Fibroblast of mammary gland (primary cell): ENCODE results near the gene ABCF2.

ENCODE experiments used
- DNase-seq: peaks from one replicate; pipeline ENCODE4 v3.0.0-alpha.2; 2010; ENCODE audit warnings: low read depth
- H3K4me3 ChIP-seq: 2 replicates; pipeline ENCODE4 v1.5.1; 2011; ENCODE audit warnings: low read depth, mild to moderate bottlenecking, low read length, moderate library complexity; ENCODE audit not compliant: control insufficient read depth
- CTCF ChIP-seq: conservative IDR thresholded peaks from 2 replicates; pipeline ENCODE4 v1.5.1; 2011; ENCODE audit warnings: low read depth, low read length, inconsistent platforms; ENCODE audit not compliant: control insufficient read depth, insufficient read depth

The ABCF2 gene

DNA sequence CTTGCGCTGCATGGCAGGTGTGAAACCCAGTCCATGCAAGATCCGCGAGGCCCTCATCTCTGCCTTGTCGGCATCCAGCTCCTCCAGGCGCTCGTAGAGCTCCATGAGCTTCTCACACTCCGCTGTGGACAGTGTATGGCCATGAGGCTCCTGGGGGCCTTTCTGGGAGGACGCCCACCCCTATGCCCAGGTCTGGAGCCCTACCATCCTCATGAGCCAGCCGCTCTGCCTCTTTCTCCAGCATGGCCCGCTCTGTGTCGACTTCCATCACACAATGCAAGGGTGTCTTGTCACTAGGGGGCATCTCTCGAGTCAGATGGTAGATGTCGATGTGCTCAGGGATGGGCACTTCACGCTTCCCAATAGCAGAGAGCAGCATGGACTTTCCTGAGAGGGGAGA, 3.3 kb downstream of the ABCF2 start:
- no peak for DNase-seq
- no peak overlapping the region for H3K4me3 ChIP-seq
- no peak for TF ChIP-seq CTCF

DNA sequence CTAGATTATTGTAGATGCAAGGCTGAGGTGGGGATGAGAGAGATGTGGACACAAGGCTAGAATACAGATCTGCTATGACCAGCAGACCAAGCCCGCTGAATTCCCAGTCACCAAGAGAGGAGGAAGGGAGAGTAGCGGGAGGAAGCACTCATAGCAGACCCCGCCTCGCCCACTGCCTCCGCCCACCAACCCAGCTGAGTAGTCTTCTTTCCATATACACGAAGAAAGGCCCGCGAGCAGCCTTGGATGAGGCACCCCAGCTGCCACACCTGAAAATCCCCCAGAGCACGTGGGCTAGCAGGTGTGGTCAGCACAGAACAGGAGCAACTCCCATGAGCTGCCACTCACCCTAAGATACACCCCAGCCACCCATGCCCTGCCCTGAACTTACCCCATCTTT, 8.8 kb downstream of the ABCF2 start:
- DNase-seq: no peak
- no peak overlapping the region for H3K4me3 ChIP-seq
- TF ChIP-seq CTCF: no peak

DNA sequence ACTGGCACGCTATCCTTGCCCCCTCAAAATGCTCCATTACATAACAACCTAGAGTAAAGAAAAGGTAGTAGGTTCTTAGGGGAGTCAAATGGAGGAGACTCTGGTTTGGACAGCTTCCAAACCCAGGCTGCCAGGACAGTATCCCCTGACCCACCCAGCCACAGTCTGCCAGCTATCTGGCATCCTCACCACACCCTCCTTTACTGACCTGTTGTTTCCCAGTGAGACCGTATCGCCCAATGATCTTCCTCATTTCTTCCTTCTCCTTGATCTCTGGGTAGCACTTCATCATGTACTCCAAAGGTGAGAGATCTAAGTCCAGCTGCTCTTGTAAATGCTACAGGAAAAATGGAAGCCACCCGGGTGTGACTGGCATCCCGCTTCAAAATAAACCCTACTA, 11.6 kb downstream of the ABCF2 start:
- no peak for DNase-seq

DNA sequence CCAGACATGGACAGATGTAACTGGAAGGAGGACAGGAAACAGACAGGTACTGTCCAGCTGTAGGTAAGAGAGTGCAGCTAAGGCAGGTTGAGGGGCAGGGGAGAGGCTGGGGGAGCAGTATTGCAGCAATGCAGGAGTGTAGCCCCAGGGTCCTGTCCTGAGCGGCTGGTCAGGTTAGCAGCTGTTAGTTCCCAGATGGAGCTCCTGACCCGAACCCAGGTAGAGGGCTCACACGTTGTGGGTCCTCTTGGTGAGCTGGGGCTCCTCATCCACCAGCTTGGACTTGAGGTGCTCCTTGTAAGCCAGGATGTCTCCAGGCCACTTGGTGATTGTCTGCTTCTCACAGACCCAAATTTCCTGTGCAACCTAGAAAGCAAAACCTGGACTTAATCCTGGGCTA, 13.2 kb downstream of the ABCF2 start:
- no peak for DNase-seq
- no peak for TF ChIP-seq CTCF
- H3K4me3 ChIP-seq: no peak overlapping the region

More for the DNA sequence above, 11.6 kb downstream of the ABCF2 start:
- no peak overlapping the region for H3K4me3 ChIP-seq
- no peak for TF ChIP-seq CTCF

GRCh38 chr7:151212626-151213025, 14.4 kb downstream of the ABCF2 start:
- DNase-seq: no peak
- TF ChIP-seq CTCF: no peak
- no peak overlapping the region for H3K4me3 ChIP-seq

DNA sequence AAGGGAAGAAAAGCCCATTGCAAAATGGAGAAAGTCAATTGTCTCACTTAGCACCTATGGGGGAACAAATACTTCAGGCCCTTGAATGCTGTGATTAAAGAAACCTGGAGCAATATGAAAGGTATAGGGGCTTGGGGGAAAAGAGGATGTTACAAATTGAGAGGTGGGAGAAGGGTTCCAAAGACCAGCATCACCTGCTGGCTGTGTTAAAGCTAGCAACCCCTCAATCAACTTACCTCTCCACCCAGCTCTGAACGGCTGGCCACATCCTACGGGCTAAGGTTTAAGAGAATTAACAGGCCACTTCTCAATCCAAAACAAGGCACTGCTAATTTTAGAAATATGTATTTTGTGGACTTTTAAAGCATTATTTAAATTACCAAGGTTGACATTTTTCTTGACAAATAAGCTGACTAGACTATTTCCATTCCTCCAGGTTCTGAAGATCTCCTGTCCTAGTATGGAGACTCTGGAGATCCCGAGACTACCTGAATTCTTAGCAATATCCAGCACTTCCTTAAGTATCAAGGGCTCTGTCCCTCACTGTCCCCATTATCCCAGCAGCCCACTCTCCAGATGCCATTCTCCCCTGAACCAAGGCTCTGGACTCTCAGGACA, 15.7 kb downstream of the ABCF2 start:
- TF ChIP-seq CTCF: no peak
- DNase-seq: no peak
- no peak overlapping the region for H3K4me3 ChIP-seq
